IMR-90 (cell line): ENCODE measurements around the gene ARVCF. TPM values are rescaled to one million over a fixed set of nuclear protein-coding genes. Genes with fewer than 3 reads are reported as not detected.

Experiments
- ATAC-seq: fragments of 200-7000 bp; cut with Tn5 transposase; 2 replicates; pipeline ENCODE4 v1.9.1; 2020; ENCODE audit warnings: low read depth, mild to moderate bottlenecking, moderate library complexity
- BruUV-seq: library from RNA; stranded (reverse); fragments of 400-500 nt; replicated peaks from 2 replicates; lab custom pipeline; 2021; lab: Mats Ljungman, UMichigan
- CTCF ChIA-PET: fragments of 300-600 bp; formaldehyde crosslinking; extraction: SDS; loops from one replicate; lab custom pipeline; 2021; ENCODE audit warnings: antibody characterized with exemption; lab: Yijun Ruan, JAX
- POLR2A ChIA-PET: fragments of 300-600 bp; sonication (Branson Sonifier 250); formaldehyde crosslinking; loops from one replicate; lab custom pipeline; 2022; ENCODE audit warnings: antibody characterized with exemption; ENCODE audit not compliant: unreplicated experiment; lab: Charles Lee
- DNase-seq: peaks from one replicate; pipeline ENCODE4 v3.0.0; 2013
- H2AFZ ChIP-seq: replicated peaks from 2 replicates; pipeline ENCODE3; 2013; ENCODE audit warnings: low read length, mild to moderate bottlenecking; ENCODE audit not compliant: poor library complexity
- H2AK5ac ChIP-seq: 2 replicates; pipeline ENCODE4 v1.6.1; 2013; ENCODE audit warnings: low read depth, low read length, inconsistent platforms
- H2AK9ac ChIP-seq: replicated peaks from 2 replicates; pipeline ENCODE3; 2013; ENCODE audit warnings: mild to moderate bottlenecking, low read depth, low read length, moderate library complexity; ENCODE audit not compliant: poor library complexity
- H2BK120ac ChIP-seq: 2 replicates; pipeline ENCODE4 v1.6.1; 2013; ENCODE audit warnings: low read depth, low read length, inconsistent platforms
- H2BK15ac ChIP-seq: 3 replicates; pipeline ENCODE4 v1.6.1; 2013; ENCODE audit warnings: low read depth, low read length, inconsistent platforms
- H2BK20ac ChIP-seq: 2 replicates; pipeline ENCODE4 v1.6.1; 2013; ENCODE audit warnings: low read depth, mild to moderate bottlenecking, inconsistent platforms, low read length, moderate library complexity
- H2BK5ac ChIP-seq: 2 replicates; pipeline ENCODE4 v1.6.1; 2013; ENCODE audit warnings: mild to moderate bottlenecking, low read depth, low read length, inconsistent platforms; ENCODE audit not compliant: poor library complexity, severe bottlenecking
- H3K14ac ChIP-seq: replicated peaks from 2 replicates; pipeline ENCODE4 v1.6.1; 2013; ENCODE audit warnings: low read depth, low read length, inconsistent platforms
- H3K18ac ChIP-seq: 2 replicates; pipeline ENCODE4 v1.6.1; 2013; ENCODE audit warnings: low read depth, low read length, control low read depth
- H3K23ac ChIP-seq: 2 replicates; pipeline ENCODE4 v1.6.1; 2013; ENCODE audit warnings: low read depth, low read length, inconsistent platforms
- H3K27ac ChIP-seq: 2 replicates; pipeline ENCODE4 v1.5.1; 2013; ENCODE audit warnings: mild to moderate bottlenecking, control low read depth, low read length; ENCODE audit not compliant: insufficient read depth
- H3K27me3 ChIP-seq: 2 replicates; pipeline ENCODE4 v1.6.1; 2013; ENCODE audit warnings: low read length; ENCODE audit not compliant: control insufficient read depth, insufficient read depth
- H3K36me3 ChIP-seq: 2 replicates; pipeline ENCODE4 v1.6.1; 2013; ENCODE audit warnings: low read length, mixed read lengths; ENCODE audit not compliant: control insufficient read depth, insufficient read depth
- H3K4ac ChIP-seq: 2 replicates; pipeline ENCODE4 v1.6.1; 2013; ENCODE audit warnings: low read depth, low read length, inconsistent platforms
- H3K4me1 ChIP-seq: 2 replicates; pipeline ENCODE4 v1.6.1; 2013; ENCODE audit warnings: low read length, mixed read lengths; ENCODE audit not compliant: control insufficient read depth, insufficient read depth
- H3K4me2 ChIP-seq: 2 replicates; pipeline ENCODE4 v1.6.1; 2013; ENCODE audit warnings: low read depth, mild to moderate bottlenecking, control low read depth, low read length, moderate library complexity
- H3K4me3 ChIP-seq: 2 replicates; pipeline ENCODE4 v1.5.1; 2013; ENCODE audit warnings: low read depth, mild to moderate bottlenecking, control low read depth, low read length, moderate library complexity; ENCODE audit not compliant: insufficient read depth
- H3K56ac ChIP-seq: 2 replicates; pipeline ENCODE4 v1.6.1; 2013; ENCODE audit warnings: low read length, inconsistent platforms; ENCODE audit not compliant: insufficient read depth; ENCODE audit errors: extremely low read depth
- H3K79me1 ChIP-seq, 2 experiments: 2 replicates each; pipeline ENCODE4 v1.6.1; 2013; ENCODE audit warnings: low read length in 2 of 2, inconsistent platforms in 1 of 2, low read depth in 1 of 2
- H3K9ac ChIP-seq: 2 replicates; pipeline ENCODE4 v1.6.1; 2013; ENCODE audit warnings: low read depth, low read length, control low read depth
- H3K9me1 ChIP-seq: 2 replicates; pipeline ENCODE4 v1.6.1; 2013; ENCODE audit warnings: low read length, inconsistent platforms; ENCODE audit not compliant: insufficient read depth
- H3K9me3 ChIP-seq: 2 replicates; pipeline ENCODE4 v1.6.1; 2013; ENCODE audit warnings: low read length; ENCODE audit not compliant: control insufficient read depth, insufficient read depth
- H4K20me1 ChIP-seq: 2 replicates; pipeline ENCODE4 v1.6.1; 2013; ENCODE audit warnings: low read length, inconsistent platforms; ENCODE audit not compliant: insufficient read depth
- H4K5ac ChIP-seq: 2 replicates; pipeline ENCODE4 v1.6.1; 2013; ENCODE audit warnings: mild to moderate bottlenecking, low read depth, low read length, control low read depth
- H4K8ac ChIP-seq, 2 experiments: 2 replicates each; pipeline ENCODE4 v1.6.1; 2013; ENCODE audit warnings: low read depth in 2 of 2, low read length in 2 of 2, control low read depth in 1 of 2, inconsistent platforms in 1 of 2
- H4K91ac ChIP-seq: 2 replicates; pipeline ENCODE4 v1.6.1; 2013; ENCODE audit warnings: low read depth, low read length, inconsistent platforms; ENCODE audit not compliant: insufficient read depth
- CEBPB ChIP-seq: IDR thresholded peaks from 2 replicates; pipeline ENCODE4 v1.6.1; 2012; ENCODE audit warnings: low read depth, low read length, improper control_type of control experiment
- ELK1 ChIP-seq: fragments of 150-350 bp; IDR thresholded peaks from 2 replicates; pipeline ENCODE4 v1.6.1; 2016; ENCODE audit warnings: low read depth, mild to moderate bottlenecking, low read length, moderate library complexity, borderline replicate concordance
- MAFK ChIP-seq: IDR thresholded peaks from 2 replicates; pipeline ENCODE4 v1.6.1; 2012; ENCODE audit warnings: low read depth, low read length, improper control_type of control experiment
- MAZ ChIP-seq: IDR thresholded peaks from 2 replicates; pipeline ENCODE4 v1.6.1; 2012; ENCODE audit warnings: low read depth, mild to moderate bottlenecking, low read length, improper control_type of control experiment, moderate library complexity, borderline replicate concordance
- NFE2L2 ChIP-seq: fragments of 150-350 bp; IDR thresholded peaks from 2 replicates; pipeline ENCODE4 v1.6.1; 2016; ENCODE audit warnings: low read depth, mild to moderate bottlenecking, low read length
- POLR2A ChIP-seq: IDR thresholded peaks from 2 replicates; pipeline ENCODE4 v1.6.1; 2012; ENCODE audit warnings: mild to moderate bottlenecking, low read depth, low read length
- SMC3 ChIP-seq: fragments of 150-350 bp; IDR thresholded peaks from 2 replicates; pipeline ENCODE4 v1.6.1; 2016; ENCODE audit warnings: low read depth, mild to moderate bottlenecking, antibody characterized with exemption, low read length, moderate library complexity
- USF2 ChIP-seq: fragments of 150-350 bp; IDR thresholded peaks from 2 replicates; pipeline ENCODE4 v1.6.1; 2017; ENCODE audit warnings: mild to moderate bottlenecking, antibody characterized with exemption, low read length, low read depth
- WGBS, 2 experiments: methylation state at CpG; one replicate each; pipeline versions ENCODE4 v1.1.5 to v1.1.7; 2013; ENCODE audit warnings: missing lambda C conversion rate in 2 of 2; ENCODE audit not compliant: insufficient read length in 1 of 2; ENCODE audit errors: extremely low coverage in 2 of 2; 5-methylcytosine and 5-hydroxymethylcytosine counted together
- dilution Hi-C: fragments of 300-500 bp; cut with HindIII; formaldehyde crosslinking; loops from one replicate; pipeline ENCODE4 v1.14.3; 2018; ENCODE audit warnings: low sequenced_read_pairs; ENCODE audit not compliant: unreplicated experiment
- in situ Hi-C: fragments of 300-500 bp; cut with MboI; formaldehyde crosslinking; loops from 3 replicates; pipeline ENCODE4 v1.14.3; 2019; ENCODE audit warnings: low sequenced_read_pairs, inconsistent platforms, mixed read lengths
- intact Hi-C: fragments of 100-400 bp; cut with micrococcal nuclease; formaldehyde crosslinking; loops from 2 replicates; pipeline ENCODE4 v1.10.0; 2022
- polyA plus RNA-seq, 3 experiments: library from polyadenylated mRNA; depleted of rRNA; stranded (reverse); fragments of >200 nt; gene quantifications; 2 replicates each; pipeline ENCODE4 v1.2.3, GENCODE V29; 2012; ENCODE audit warnings: low replicate concordance in 1 of 3
- total RNA-seq: library from RNA; depleted of rRNA; stranded (reverse); fragments of >200 nt; gene quantifications from 2 replicates; pipeline ENCODE4 v1.2.3, GENCODE V29; 2012

ARVCF gene
- total and polyA plus RNA-seq, 2 of the 4 experiments (the other 2 are of a cell fraction) = 8.6 to 14.1 TPM

GRCh38 chr22:20034143-20034542, 17.5 kb upstream of the ARVCF start:
- Histone ChIP-seq H3K79me1 (peaks cover 10 to 60% of the 10 kb centered on the region in 2 experiments), H3K9ac (no peak overlapping the region), H3K4ac (no peak overlapping the region), H4K8ac (no peak overlapping the region), H3K9me1 (peaks cover 15% of the 10 kb centered on the region), H3K4me2 (no peak overlapping the region), H2BK15ac (no peak overlapping the region), H4K20me1 (peaks cover 53% of the 10 kb centered on the region), H3K27ac (no peak overlapping the region), H3K9me3 (no peaks in the 10 kb centered on the region), H3K56ac (no peak overlapping the region), H3K23ac (no peak overlapping the region), H4K91ac (no peak overlapping the region), H3K27me3 (no peaks in the 10 kb centered on the region), H4K5ac (no peak overlapping the region), H2AK5ac (no peak overlapping the region), H2AFZ (no peak overlapping the region), H3K14ac (no peak overlapping the region), H3K36me3 (peaks cover 31% of the 10 kb centered on the region), H3K4me3 (no peak overlapping the region), H2BK120ac (no peak overlapping the region), H2AK9ac (no peak overlapping the region), H3K4me1 (peaks cover 3% of the 10 kb centered on the region; the same call in 1 of the 2 replicates), H2BK5ac (no peak overlapping the region), H3K18ac (no peak overlapping the region), H2BK20ac (no peak overlapping the region)
- CTCF ChIA-PET = interaction anchor here (0.6 kb wide), 1 partner anchor 411 kb away, joined by 5 read pairs; no protein-coding TSS in a partner anchor
- POLR2A ChIA-PET = no interaction called here
- in situ Hi-C loops = no loop called here
- ATAC-seq (no peak), DNase-seq (no peak)
- dilution Hi-C loops = no loop called here
- intact Hi-C loops = no loop called here
- no peak for TF ChIP-seq CEBPB
- TF ChIP-seq MAZ = no peak
- TF ChIP-seq SMC3 = no peak
- TF ChIP-seq ELK1 = no peak
- TF ChIP-seq MAFK = no peak
- TF ChIP-seq POLR2A = no peak
- TF ChIP-seq NFE2L2 = no peak
- TF ChIP-seq USF2 = no peak
- 100% methylated on average over 2 of the region's 5 CpGs; no CpG with 5 or more reads in 1 of the 2 experiments for WGBS, 2 experiments
- no TSS peak for BruUV-seq
